Measurements from ENCODE around the gene TDRD12. TPM values are rescaled to one million over a fixed set of nuclear protein-coding genes. Genes with fewer than 3 reads are reported as not detected.
"Not testable (repeated sequence)": the region's sequence is repeated elsewhere in the genome, so short reads cannot be mapped to it uniquely, and the experiment has no call there.

TDRD12 gene
- polyA plus RNA-seq, 1 donor = 0.28 TPM

DNA sequence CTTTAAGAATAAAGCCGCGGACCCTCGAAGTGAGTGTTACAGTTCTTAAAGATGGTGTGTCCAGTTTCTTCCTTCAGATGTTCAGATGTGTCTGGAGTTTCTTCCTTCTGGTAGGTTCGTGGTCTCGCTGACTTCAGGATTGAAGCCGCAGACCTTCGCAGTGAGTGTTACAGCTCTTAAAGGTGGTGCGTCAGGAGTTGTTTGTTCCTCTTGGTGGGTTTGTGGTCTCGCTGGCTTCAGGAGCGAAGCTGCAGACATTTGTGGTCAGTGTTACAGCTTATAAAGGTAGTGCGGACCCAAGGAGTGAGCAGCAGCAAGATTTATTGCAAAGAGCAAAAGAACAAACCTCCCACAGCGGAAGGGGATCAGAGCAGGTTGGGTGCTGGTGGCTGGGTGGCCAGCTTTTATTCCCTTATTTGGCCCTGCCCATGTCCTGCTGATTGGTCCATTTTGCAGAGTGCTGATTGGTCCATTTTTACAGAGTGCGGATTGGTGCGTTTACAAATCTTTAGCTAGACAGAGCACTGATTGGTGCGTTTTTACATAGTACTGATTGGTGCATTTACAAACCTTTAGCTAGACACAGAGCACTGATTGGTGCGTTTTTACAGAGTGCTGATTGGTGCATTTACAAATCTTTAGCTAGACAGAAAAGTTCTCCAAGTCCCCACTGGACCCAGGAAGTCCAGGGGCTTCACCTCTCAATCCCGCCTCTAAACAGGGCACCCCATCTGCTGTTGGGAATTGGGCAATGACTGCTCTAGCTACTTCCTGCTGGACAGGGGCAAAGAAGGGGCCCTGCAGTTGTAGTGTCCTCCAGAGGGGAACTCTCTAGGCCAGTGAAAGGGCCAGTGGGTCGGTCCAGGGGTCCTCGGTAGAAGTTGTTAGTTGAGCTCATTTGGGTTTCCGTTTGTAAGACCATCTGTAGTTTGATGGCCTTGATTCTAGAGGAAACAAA is 26.1 kb upstream of the TDRD12 start:
- 38% methylated on average over 1 of the region's 20 CpGs for WGBS (ENCODE audit: insufficient coverage, low lambda C conversion rate)
- peaks cover 22% of the 10 kb centered on the region for H3K4me1 ChIP-seq (ENCODE audit: control insufficient read depth, insufficient read depth, low read length)
- H3K4me3 ChIP-seq (ENCODE audit: low read length) = peak overlapping the region; percentile 50
- DNase-seq; H3K36me3 ChIP-seq (ENCODE audit: control insufficient read depth, insufficient read depth, low read length); H3K27me3 ChIP-seq (ENCODE audit: control insufficient read depth, insufficient read depth, low read length); H3K27ac ChIP-seq (ENCODE audit: low read length); H3K9me3 ChIP-seq (ENCODE audit: control insufficient read depth, low read depth, low read length): not testable (repeated sequence)

DNA sequence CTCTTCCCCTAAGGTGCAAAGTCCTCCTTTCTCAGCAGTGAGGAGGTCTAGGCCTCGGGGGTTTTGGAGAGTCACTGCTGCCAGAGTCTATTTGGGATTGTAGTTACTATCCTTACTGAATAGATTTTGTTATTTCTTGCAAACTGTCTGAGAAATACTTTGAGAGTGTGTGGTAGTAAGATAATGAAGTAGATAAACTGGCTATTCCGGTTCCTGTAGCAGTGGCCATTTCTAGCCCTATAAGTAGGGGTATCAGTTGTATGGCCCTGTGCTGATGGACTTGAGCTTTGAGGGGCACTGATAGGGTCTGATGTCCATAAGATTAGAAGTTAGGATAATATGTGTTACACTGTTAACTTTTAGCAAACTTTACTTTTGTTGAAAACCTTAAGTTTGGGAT is 25.3 kb upstream of the TDRD12 start:
- not testable (repeated sequence) for H3K9me3 ChIP-seq (ENCODE audit: control insufficient read depth, low read depth, low read length); H3K27ac ChIP-seq (ENCODE audit: low read length); H3K27me3 ChIP-seq (ENCODE audit: control insufficient read depth, insufficient read depth, low read length)
- Histone ChIP-seq H3K4me3 (ENCODE audit: low read length) (peak overlapping the region; percentile 7), H3K36me3 (ENCODE audit: control insufficient read depth, insufficient read depth, low read length) (peaks cover 11% of the 10 kb centered on the region), H3K4me1 (ENCODE audit: control insufficient read depth, insufficient read depth, low read length) (peaks cover 22% of the 10 kb centered on the region)
- peak in 1 of 2 donors; percentile 39 for DNase-seq
- whole genome bisulfite sequencing (ENCODE audit: insufficient coverage, low lambda C conversion rate) = no CpG with 5 or more reads among the region's 2 CpGs

DNA sequence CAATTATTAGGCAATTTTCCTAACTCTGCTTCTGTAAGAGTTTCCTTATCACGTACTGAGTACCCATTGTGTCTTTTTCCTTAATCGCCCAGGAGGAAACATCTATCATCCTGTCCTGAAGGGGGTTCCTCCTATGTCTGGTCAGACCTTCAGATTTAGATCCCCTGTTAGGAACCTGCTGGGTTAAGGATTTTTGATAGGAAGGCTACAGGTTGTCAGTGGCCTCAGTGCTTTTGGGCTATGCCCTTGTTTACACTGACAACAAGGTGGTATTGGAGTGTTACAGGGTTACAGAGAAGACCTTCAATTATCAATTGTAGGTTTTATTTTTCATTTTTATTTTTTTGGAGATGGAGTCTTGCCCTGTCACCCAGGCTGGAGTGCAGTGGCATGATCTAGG is 24.7 kb upstream of the TDRD12 start:
- DNase-seq; H3K4me3 ChIP-seq (ENCODE audit: low read length); H3K27ac ChIP-seq (ENCODE audit: low read length); H3K9me3 ChIP-seq (ENCODE audit: control insufficient read depth, low read depth, low read length); H3K27me3 ChIP-seq (ENCODE audit: control insufficient read depth, insufficient read depth, low read length): not testable (repeated sequence)
- peaks cover 22% of the 10 kb centered on the region for H3K4me1 ChIP-seq (ENCODE audit: control insufficient read depth, insufficient read depth, low read length)
- peaks cover 17% of the 10 kb centered on the region for H3K36me3 ChIP-seq (ENCODE audit: control insufficient read depth, insufficient read depth, low read length)
- WGBS (ENCODE audit: insufficient coverage, low lambda C conversion rate) = 40% methylated on average over 1 of the region's 2 CpGs

DNA sequence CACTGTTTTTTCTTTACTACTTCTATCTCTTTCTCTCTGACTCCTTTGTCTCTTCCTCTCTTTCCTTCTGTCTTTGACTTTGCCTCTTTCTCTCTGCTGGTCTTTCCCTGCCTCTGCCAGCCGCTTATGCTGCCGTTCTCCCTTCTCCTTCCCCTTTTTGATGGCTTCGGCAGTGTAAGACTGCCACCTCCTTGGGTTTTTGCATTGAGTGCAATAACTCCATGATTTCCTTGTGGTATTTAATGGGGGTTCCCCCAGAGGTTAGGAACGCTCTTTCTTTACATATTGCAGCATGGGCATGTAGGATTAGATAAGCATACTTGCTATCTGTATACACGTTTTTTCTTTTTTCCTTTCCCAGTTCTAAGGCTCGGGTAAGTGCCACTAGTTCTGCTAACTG is 24.1 kb upstream of the TDRD12 start:
- H3K4me3 ChIP-seq (ENCODE audit: low read length); H3K9me3 ChIP-seq (ENCODE audit: control insufficient read depth, low read depth, low read length); H3K27me3 ChIP-seq (ENCODE audit: control insufficient read depth, insufficient read depth, low read length); DNase-seq: not testable (repeated sequence)
- H3K27ac ChIP-seq (ENCODE audit: low read length) = peak overlapping the region; percentile 5
- H3K4me1 ChIP-seq (ENCODE audit: control insufficient read depth, insufficient read depth, low read length) = peaks cover 19% of the 10 kb centered on the region
- peaks cover 19% of the 10 kb centered on the region for H3K36me3 ChIP-seq (ENCODE audit: control insufficient read depth, insufficient read depth, low read length)
- WGBS (ENCODE audit: insufficient coverage, low lambda C conversion rate) = 93% methylated on average over 2 of the region's 6 CpGs

DNA sequence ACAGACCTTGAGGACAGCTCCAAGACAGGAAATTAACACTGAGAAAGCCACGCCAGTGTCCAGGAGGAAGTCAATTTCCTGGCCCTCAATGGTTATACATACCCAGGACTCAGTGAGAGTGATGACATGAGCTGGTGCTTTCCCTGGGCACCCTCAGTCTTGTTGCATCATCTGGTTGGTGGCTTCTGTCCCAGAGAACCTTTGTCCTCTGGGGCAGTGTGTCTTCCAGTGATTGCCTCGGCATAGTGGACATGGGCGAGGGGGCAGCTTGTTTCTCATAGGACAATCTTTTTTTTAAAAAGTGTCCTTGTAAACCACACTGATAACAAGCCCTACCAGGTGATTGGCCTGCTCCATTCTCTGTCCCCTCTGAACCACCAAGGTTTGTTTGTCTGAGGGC is 22.8 kb upstream of the TDRD12 start:
- peak overlapping the region; percentile 12 for H3K27ac ChIP-seq (ENCODE audit: low read length)
- not testable (repeated sequence) for H3K4me3 ChIP-seq (ENCODE audit: low read length)
- no CpG with 5 or more reads among the region's 3 CpGs for WGBS (ENCODE audit: insufficient coverage, low lambda C conversion rate)

DNA sequence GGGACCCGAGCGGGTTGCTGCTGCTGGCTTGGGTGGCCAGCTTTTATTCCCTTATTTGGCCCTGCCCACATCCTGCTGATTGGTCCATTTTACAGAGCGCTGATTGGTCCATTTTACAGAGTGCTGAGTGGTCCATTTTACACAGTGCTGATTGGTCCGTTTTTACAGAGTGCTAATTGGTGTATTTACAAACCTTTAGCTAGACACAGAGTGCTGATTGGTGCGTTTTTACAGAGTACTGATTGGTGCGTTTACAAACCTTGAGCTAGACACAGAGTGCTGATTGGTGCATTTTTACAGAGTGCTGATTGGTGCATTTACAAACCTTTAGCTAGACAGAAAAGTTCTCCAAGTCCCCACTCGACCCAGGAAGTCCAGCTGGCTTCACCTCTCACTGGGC is 19.4 kb upstream of the TDRD12 start:
- H3K27me3 ChIP-seq (ENCODE audit: control insufficient read depth, insufficient read depth, low read length); H3K27ac ChIP-seq (ENCODE audit: low read length); DNase-seq; H3K9me3 ChIP-seq (ENCODE audit: control insufficient read depth, low read depth, low read length); H3K4me3 ChIP-seq (ENCODE audit: low read length): not testable (repeated sequence)
- Histone ChIP-seq H3K4me1 (ENCODE audit: control insufficient read depth, insufficient read depth, low read length) (peaks cover 12% of the 10 kb centered on the region), H3K36me3 (ENCODE audit: control insufficient read depth, insufficient read depth, low read length) (peaks cover 25% of the 10 kb centered on the region)
- no CpG with 5 or more reads among the region's 7 CpGs for WGBS (ENCODE audit: insufficient coverage, low lambda C conversion rate)

More for the DNA sequence above, 22.8 kb upstream of the TDRD12 start:
- Histone ChIP-seq H3K36me3 (ENCODE audit: control insufficient read depth, insufficient read depth, low read length) (peaks cover 21% of the 10 kb centered on the region), H3K4me1 (ENCODE audit: control insufficient read depth, insufficient read depth, low read length) (peaks cover 15% of the 10 kb centered on the region)
- not testable (repeated sequence) for H3K27me3 ChIP-seq (ENCODE audit: control insufficient read depth, insufficient read depth, low read length); H3K9me3 ChIP-seq (ENCODE audit: control insufficient read depth, low read depth, low read length)
- peak; percentile 73 to 86 for DNase-seq

DNA sequence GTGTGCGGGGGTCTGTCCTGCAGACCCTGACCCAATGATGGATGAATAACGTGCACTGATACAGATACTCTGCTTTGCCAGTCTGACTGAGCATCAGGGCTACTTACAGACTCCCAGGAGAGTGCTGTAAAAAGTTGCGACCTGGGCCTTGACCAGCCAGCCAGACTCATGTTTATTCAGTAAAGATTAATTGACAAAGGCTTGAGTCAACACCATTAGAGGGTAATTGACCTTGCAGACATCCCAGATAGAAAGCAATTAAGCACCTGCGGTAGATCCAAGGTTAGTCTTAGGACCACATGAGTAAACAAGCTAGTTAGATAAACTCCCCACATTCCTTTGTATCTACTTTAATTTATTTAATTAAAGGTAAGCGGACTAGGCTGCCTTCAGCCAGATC is 17.6 kb upstream of the TDRD12 start:
- no CpG with 5 or more reads among the region's 5 CpGs for WGBS (ENCODE audit: insufficient coverage, low lambda C conversion rate)
- DNase-seq = peak; percentile 48 to 82
- Histone ChIP-seq H3K4me1 (ENCODE audit: control insufficient read depth, insufficient read depth, low read length) (peaks cover 7% of the 10 kb centered on the region), H3K9me3 (ENCODE audit: control insufficient read depth, low read depth, low read length) (peaks cover 10% of the 10 kb centered on the region), H3K27me3 (ENCODE audit: control insufficient read depth, insufficient read depth, low read length) (no peaks in the 10 kb centered on the region), H3K36me3 (ENCODE audit: control insufficient read depth, insufficient read depth, low read length) (peaks cover 29% of the 10 kb centered on the region), H3K4me3 (ENCODE audit: low read length) (no peak overlapping the region), H3K27ac (ENCODE audit: low read length) (peak overlapping the region; percentile 3)

DNA sequence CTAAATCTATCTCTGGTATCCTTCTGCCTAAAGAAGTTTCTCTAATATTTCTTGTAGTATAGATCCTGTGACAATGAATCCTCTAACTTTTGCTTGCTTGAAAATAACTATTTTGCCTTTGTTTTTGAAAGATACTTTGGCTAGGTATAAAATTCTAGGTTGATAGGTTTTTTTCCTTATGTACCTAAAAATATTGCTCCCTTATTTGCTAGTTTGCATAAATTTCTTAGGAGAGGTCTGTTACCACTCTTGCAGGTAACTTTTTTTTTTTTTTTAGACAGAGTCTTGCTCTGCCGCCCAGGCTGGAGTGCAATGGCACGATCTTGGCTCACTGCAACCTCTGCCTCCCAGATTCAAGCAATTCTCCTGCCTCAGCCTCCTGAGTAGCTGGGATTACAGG is 15.6 kb upstream of the TDRD12 start:
- not testable (repeated sequence) for H3K4me1 ChIP-seq (ENCODE audit: control insufficient read depth, insufficient read depth, low read length)
- H3K36me3 ChIP-seq (ENCODE audit: control insufficient read depth, insufficient read depth, low read length) = peaks cover 27% of the 10 kb centered on the region

DNA sequence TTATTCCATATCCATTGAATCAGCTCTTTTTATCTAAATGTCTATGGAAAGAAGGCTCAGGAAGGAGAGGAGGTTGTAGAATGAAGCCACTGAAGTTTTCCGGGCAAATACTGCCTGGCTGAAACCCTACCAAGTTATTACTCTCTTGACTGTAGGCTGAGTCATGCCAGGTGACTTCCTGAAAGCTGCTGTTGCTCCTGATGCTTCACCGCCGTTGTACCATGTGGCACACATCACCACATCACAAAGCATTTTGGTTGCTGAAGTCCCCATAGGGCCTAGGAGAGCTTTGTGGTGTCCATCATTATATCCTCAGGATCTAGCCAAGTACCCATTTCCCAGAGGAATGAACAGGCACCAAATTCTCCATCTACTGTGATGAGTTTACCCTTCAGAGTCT is 11.1 kb upstream of the TDRD12 start:
- Histone ChIP-seq H3K27ac (ENCODE audit: low read length) (no peak overlapping the region), H3K4me1 (ENCODE audit: control insufficient read depth, insufficient read depth, low read length) (peaks cover 3% of the 10 kb centered on the region), H3K4me3 (ENCODE audit: low read length) (no peak overlapping the region), H3K9me3 (ENCODE audit: control insufficient read depth, low read depth, low read length) (peaks cover 10% of the 10 kb centered on the region), H3K27me3 (ENCODE audit: control insufficient read depth, insufficient read depth, low read length) (no peaks in the 10 kb centered on the region), H3K36me3 (ENCODE audit: control insufficient read depth, insufficient read depth, low read length) (peaks cover 32% of the 10 kb centered on the region)
- no CpG with 5 or more reads among the region's 3 CpGs for WGBS (ENCODE audit: insufficient coverage, low lambda C conversion rate)
- no peak for DNase-seq

More for the DNA sequence above, 15.6 kb upstream of the TDRD12 start:
- H3K27me3 ChIP-seq (ENCODE audit: control insufficient read depth, insufficient read depth, low read length); DNase-seq; H3K9me3 ChIP-seq (ENCODE audit: control insufficient read depth, low read depth, low read length); H3K4me3 ChIP-seq (ENCODE audit: low read length); H3K27ac ChIP-seq (ENCODE audit: low read length): not testable (repeated sequence)
- no CpG with 5 or more reads among the region's 2 CpGs for WGBS (ENCODE audit: insufficient coverage, low lambda C conversion rate)

DNA sequence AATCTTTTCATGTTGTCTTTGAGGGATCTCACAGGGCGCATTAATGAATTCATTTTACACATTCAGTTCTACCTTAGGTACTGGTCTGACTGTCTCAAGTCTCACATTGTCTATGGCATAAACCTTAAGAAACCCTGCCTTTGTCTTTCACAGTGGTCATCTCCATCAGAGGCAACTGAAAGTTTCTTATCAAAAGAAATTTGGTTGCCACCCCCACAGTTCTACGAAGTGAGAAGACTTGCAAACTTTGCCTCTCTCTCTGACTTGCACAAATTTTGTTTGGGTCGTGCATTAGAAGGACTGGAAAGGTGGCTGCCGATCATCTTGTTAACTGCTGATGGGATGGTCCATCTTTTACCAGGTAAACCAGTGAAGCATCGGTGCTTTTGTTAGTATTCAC is 10.5 kb upstream of the TDRD12 start:
- peaks cover 10% of the 10 kb centered on the region for H3K9me3 ChIP-seq (ENCODE audit: control insufficient read depth, low read depth, low read length)
- WGBS (ENCODE audit: insufficient coverage, low lambda C conversion rate) = 80% methylated on average over 1 of the region's 5 CpGs
- no peaks in the 10 kb centered on the region for H3K27me3 ChIP-seq (ENCODE audit: control insufficient read depth, insufficient read depth, low read length)
- DNase-seq = no peak
- peaks cover 3% of the 10 kb centered on the region for H3K4me1 ChIP-seq (ENCODE audit: control insufficient read depth, insufficient read depth, low read length)
- no peak overlapping the region for H3K27ac ChIP-seq (ENCODE audit: low read length)
- H3K4me3 ChIP-seq (ENCODE audit: low read length) = no peak overlapping the region
- H3K36me3 ChIP-seq (ENCODE audit: control insufficient read depth, insufficient read depth, low read length) = peaks cover 35% of the 10 kb centered on the region

DNA sequence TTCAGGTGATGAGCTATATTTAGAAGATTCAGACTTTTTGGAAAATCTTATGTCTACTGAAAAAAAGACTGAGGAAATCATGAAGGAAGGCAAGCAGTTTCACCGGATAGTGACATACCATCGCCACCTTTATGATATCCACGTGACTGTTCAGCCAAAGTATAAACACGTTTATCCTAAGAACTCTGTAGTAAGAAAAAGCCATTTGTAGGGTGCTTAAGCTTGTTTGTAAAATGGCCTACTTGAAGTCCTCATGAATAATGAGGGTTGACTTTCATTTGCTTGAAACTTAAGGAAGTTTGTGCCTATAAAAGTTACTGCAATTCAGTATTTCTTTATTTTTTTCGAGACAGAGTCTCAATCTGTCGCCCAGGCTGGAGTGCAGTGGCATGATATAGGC is 7.8 kb upstream of the TDRD12 start:
- no peak overlapping the region for H3K27ac ChIP-seq (ENCODE audit: low read length)
- H3K4me3 ChIP-seq (ENCODE audit: low read length) = no peak overlapping the region
- 93% methylated on average over 3 of the region's 6 CpGs for WGBS (ENCODE audit: insufficient coverage, low lambda C conversion rate)
- DNase-seq = no peak
- peaks cover 29% of the 10 kb centered on the region for H3K36me3 ChIP-seq (ENCODE audit: control insufficient read depth, insufficient read depth, low read length)
- H3K4me1 ChIP-seq (ENCODE audit: control insufficient read depth, insufficient read depth, low read length) = peaks cover 3% of the 10 kb centered on the region
- no peaks in the 10 kb centered on the region for H3K9me3 ChIP-seq (ENCODE audit: control insufficient read depth, low read depth, low read length)
- no peaks in the 10 kb centered on the region for H3K27me3 ChIP-seq (ENCODE audit: control insufficient read depth, insufficient read depth, low read length)
